Measurements from ENCODE around the gene ZXDC.

ZXDC gene

GRCh38 chr3:126436826-126437717 lies 38.6 kb downstream of the ZXDC start:
- H3K9me2 ChIP-seq (replicated peaks; ENCODE audit: control insufficient read depth, low read length): no peaks in the 10 kb centered on the region
- H3K27me3 ChIP-seq (ENCODE audit: control insufficient read depth, low read length): no peaks in the 10 kb centered on the region
- H3K36me3 ChIP-seq (ENCODE audit: control insufficient read depth, low read length): no peaks in the 10 kb centered on the region; the same call in 1 of the 2 replicates

DNA sequence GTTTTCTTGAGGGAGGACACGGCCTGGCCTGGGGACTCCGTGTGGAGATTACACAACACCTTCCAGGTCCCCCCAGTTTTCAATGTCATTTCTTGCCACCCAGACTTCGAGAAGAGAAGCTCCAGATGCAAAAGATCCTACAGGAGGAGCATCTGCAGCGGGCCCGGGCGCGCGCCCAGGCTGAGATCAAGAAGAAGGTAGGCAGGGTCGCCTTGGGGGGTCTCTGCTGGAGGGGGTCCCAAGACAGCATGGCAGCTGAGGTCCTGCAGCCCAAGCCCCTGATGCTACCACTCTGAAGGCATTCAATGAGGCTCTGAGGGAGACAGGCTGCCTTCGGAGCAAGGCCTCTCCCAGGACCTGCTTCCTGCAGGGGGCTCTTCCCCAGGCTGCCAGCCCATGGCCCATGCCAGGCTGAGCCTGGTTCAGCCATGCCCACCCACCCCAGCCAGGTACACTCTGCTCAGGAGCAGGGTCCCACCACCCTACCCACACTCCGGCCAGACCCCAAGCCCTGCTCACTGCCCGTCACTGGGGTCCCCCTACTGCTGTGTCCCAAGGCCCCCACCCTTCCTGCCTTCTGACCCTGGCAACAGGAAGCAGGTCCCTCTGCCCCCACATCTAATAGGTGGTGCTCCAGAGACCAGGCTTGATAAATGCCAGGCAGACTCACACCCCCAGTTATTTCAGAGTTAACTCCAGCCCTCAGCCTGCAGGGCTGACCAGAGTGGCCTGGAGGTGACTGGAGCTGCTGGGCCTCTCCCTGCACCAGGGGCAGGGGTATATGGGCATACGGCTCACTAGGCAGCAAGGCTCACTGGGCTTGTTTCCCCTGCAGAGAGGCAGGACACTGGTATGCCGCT lies 40.0 kb downstream of the ZXDC start:
- TF ChIP-seq EZH2phosphoT487 (IDR thresholded peaks at IDR 0.05; ENCODE audit: borderline replicate concordance, low read length): no peak
- TF ChIP-seq CTCF (IDR thresholded peaks at IDR 0.05; ENCODE audit: low read depth, low read length, poor library complexity, severe bottlenecking): no peak
- no peaks in the 10 kb centered on the region for H3K9me2 ChIP-seq (replicated peaks; ENCODE audit: control insufficient read depth, low read length)
- H3K4me3 ChIP-seq (ENCODE audit: low read length): no peak overlapping the region
- H3K4me1 ChIP-seq (ENCODE audit: control insufficient read depth, low read length): no peaks in the 10 kb centered on the region
- no peaks in the 10 kb centered on the region; the same call in 1 of the 2 replicates for H4K20me1 ChIP-seq (ENCODE audit: control insufficient read depth, insufficient read depth, low read depth, low read length)
- H3F3A ChIP-seq (ENCODE audit: control insufficient read depth, insufficient read depth): no peaks in the 10 kb centered on the region
- no peaks in the 10 kb centered on the region; the same call in 1 of the 2 replicates for H3K36me3 ChIP-seq (ENCODE audit: control insufficient read depth, low read length)
- no peaks in the 10 kb centered on the region for H3K79me2 ChIP-seq (ENCODE audit: control insufficient read depth, low read length)
- H3K9me3 ChIP-seq (ENCODE audit: control insufficient read depth, insufficient read depth, low read length): no peaks in the 10 kb centered on the region
- H3K4me2 ChIP-seq (ENCODE audit: low read length): no peak overlapping the region
- H3K27me3 ChIP-seq (ENCODE audit: control insufficient read depth, low read length): no peaks in the 10 kb centered on the region
- no peak overlapping the region for H3K27ac ChIP-seq (ENCODE audit: low read depth, low read length)

More at GRCh38 chr3:126436826-126437717, 38.6 kb downstream of the ZXDC start:
- no peaks in the 10 kb centered on the region; the same call in 1 of the 2 replicates for H4K20me1 ChIP-seq (ENCODE audit: control insufficient read depth, insufficient read depth, low read depth, low read length)
- no peak for TF ChIP-seq CTCF (IDR thresholded peaks at IDR 0.05; ENCODE audit: low read depth, low read length, poor library complexity, severe bottlenecking)
- TF ChIP-seq EZH2phosphoT487 (IDR thresholded peaks at IDR 0.05; ENCODE audit: borderline replicate concordance, low read length): no peak
- no peaks in the 10 kb centered on the region for H3F3A ChIP-seq (ENCODE audit: control insufficient read depth, insufficient read depth)
- H3K4me2 ChIP-seq (ENCODE audit: low read length): no peak overlapping the region
- no peak overlapping the region for H3K27ac ChIP-seq (ENCODE audit: low read depth, low read length)
- H3K4me1 ChIP-seq (ENCODE audit: control insufficient read depth, low read length): no peaks in the 10 kb centered on the region
- H3K4me3 ChIP-seq (ENCODE audit: low read length): no peak overlapping the region
- H3K79me2 ChIP-seq (ENCODE audit: control insufficient read depth, low read length): no peaks in the 10 kb centered on the region
- no peaks in the 10 kb centered on the region for H3K9me3 ChIP-seq (ENCODE audit: control insufficient read depth, insufficient read depth, low read length)

DNA sequence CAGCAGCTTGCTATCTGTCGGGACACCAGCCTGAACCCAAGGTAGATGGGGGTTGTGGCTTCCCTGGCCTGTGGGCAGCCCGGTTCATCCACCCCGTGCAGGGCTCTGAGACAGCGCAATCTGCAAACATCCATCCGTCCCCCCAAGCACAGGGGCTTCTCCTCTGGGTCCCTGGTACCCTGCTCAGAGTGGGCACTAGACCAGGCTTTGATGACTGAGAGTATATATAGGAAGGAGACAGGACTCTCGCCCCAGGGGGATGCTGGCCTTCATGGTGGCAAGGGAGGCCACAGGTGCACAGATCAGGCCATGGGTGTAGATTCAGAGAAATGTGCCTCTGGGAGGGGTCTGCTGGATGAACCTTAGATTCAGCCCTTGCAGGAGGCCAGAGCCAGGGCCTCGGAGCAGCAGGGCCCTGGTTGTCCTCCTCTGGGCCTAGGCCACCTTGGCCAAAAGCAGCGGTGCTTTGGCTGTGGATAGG lies 40.7 kb downstream of the ZXDC start:
- Histone ChIP-seq H3K27ac (ENCODE audit: low read depth, low read length) (no peak overlapping the region), H3F3A (ENCODE audit: control insufficient read depth, insufficient read depth) (no peaks in the 10 kb centered on the region), H3K27me3 (ENCODE audit: control insufficient read depth, low read length) (no peaks in the 10 kb centered on the region), H3K4me3 (ENCODE audit: low read length) (no peak overlapping the region), H3K36me3 (ENCODE audit: control insufficient read depth, low read length) (no peaks in the 10 kb centered on the region; the same call in 1 of the 2 replicates), H4K20me1 (ENCODE audit: control insufficient read depth, insufficient read depth, low read depth, low read length) (no peaks in the 10 kb centered on the region; the same call in 1 of the 2 replicates), H3K4me2 (ENCODE audit: low read length) (no peak overlapping the region), H3K9me2 (replicated peaks; ENCODE audit: control insufficient read depth, low read length) (no peaks in the 10 kb centered on the region), H3K79me2 (ENCODE audit: control insufficient read depth, low read length) (no peaks in the 10 kb centered on the region), H3K4me1 (ENCODE audit: control insufficient read depth, low read length) (no peaks in the 10 kb centered on the region), H3K9me3 (ENCODE audit: control insufficient read depth, insufficient read depth, low read length) (no peaks in the 10 kb centered on the region)
- TF ChIP-seq EZH2phosphoT487 (IDR thresholded peaks at IDR 0.05; ENCODE audit: borderline replicate concordance, low read length) (no peak), CTCF (IDR thresholded peaks at IDR 0.05; ENCODE audit: low read depth, low read length, poor library complexity, severe bottlenecking) (no peak)

All from DOHH2 (cell line).